Activated T-cell treated with anti-CD3 and anti-CD28 coated beads for 48 hours (primary cell): Measurements from ENCODE around the gene OR6Q1.

Experiments used
- DNase-seq: peaks from one replicate; pipeline ENCODE4 v3.0.0-alpha.2; 2020; ENCODE audit warnings: low read depth

The OR6Q1 gene

GRCh38 chr11:58058276-58059006 is 27.7 kb downstream of the OR6Q1 start:
- no peak for DNase-seq

- DNase-seq: no peak
Observed at GRCh38 chr11:58059007-58059350, 28.2 kb downstream of the OR6Q1 start.

DNA sequence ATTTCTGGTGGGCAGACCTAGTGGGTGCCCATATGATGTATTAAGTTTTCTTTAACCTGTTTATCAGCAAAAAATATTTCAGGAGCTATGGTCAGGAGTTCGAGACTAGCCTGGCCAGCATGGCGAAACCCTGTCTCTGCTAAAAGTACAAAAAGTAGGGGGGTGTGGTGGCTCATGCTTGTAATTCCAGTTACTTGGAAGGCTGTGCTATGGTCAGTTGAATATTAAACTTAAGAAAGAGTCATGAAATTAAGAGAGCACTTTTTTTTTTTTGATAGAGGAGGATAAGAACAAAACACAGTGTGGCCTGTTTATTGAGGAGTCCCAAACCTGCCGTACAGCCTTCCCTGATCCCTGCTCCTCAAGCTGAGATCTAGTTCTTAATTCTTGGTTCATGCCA is 29.8 kb downstream of the OR6Q1 start:
- no peak for DNase-seq

DNA sequence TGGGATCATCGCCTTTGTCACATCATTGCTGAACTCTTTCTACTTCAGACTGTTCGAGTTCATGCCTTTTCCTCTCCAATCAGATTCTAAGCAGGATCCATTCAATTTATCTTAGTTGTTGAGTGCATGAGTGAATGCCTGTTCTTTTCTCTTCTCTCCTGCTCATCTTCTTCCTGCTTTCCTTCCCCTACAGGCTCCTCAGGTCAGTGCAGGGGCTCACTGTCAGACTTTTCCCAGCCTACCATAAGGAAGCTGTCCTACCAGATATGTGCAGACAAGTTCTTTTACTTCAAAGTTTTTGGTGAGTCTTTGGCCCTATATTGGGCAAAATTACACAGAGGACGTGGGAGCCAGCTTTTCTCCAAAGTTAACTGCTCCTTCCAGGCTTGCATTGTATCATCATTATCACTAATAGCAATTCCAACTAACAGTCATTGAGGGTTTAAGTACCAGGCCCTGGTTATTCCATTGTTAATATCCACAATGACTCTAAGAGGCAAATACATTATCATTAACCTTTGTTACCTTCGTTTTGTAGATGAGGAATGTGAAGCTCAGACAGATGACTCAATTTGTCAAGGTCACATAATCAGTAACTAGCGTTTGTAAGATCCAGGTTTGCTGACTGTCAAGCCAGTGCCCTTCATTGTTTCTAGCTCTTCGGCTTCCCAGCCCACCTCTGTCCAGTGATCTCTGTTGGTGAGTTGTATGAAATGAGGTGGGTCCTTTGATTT is 30.4 kb downstream of the OR6Q1 start:
- DNase-seq: no peak

DNA sequence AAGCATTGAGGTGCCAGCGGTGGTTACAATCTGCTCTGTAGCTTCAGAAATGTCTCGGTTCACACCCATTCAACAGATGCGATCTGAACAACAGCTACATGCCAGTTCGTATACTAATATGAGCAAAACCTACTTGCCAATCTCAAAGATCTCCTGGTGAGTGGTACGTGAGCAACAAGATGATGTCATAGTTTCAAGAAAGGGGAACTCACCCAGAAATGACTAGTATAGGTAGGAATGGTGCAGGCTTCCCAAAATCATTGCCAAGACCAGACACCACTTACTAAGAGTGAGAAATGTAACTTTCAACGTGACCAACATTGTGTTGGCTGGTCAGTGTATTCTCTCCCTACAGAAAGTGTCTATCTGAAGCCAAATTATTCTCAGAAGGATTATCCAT is 31.1 kb downstream of the OR6Q1 start:
- DNase-seq: no peak

DNA sequence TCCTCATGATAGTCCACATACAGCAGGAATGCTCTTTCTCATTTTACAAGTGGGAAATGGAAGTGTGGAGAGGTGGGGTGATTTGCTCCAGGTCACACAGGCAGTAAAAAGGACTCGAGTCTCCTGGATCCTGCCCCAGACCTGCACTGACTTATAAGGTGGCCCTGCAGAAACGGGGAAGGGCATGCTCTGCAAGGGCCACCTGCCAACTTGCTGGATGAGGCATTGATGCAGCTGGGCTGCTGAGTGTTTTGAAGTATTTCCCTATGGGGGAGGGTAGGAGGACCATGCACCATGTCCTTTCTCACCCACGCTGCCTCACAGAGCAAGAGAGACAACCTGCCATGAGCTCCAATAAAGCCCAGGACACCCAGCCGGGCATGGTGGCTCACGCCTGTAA is 36.9 kb downstream of the OR6Q1 start:
- no peak for DNase-seq

- no peak for DNase-seq
Observed at GRCh38 chr11:58068655-58069054, 37.9 kb downstream of the OR6Q1 start.

- DNase-seq: no peak
Observed at GRCh38 chr11:58070585-58070984, 39.8 kb downstream of the OR6Q1 start.

DNA sequence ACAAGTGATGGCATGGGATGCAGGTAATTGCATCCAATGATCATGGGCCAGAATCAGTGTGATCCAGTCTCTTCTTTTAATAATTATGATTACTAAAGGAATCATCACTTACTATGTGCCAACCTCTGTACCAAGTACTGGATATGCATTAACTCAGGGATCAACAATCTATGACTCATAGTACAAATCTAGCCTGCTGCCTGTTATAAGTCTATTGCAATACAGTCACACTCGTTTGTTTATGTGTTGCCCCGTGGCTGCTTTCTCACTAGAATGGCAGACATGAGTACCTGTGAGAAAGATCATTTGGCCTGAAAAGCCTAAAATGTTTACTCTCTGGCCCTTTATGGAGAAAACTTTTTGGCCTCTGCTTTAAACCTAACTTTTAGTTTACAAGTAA is 45.0 kb downstream of the OR6Q1 start:
- DNase-seq: no peak
